OCI-LY1 (cell line): ENCODE data around the gene AK2.
"Not testable (repeated sequence)": the region's sequence is repeated elsewhere in the genome, so short reads cannot be mapped to it uniquely, and the experiment has no call there.

Experiments used
- CTCF ChIP-seq: fragments of 200-600 bp; sonication (generic), shearing (Covaris generic); IDR thresholded peaks from 2 replicates; pipeline ENCODE4 v1.5.1; 2017; ENCODE audit warnings: mild to moderate bottlenecking, antibody characterized with exemption, low read length, moderate library complexity, mixed read lengths
- EZH2 ChIP-seq: fragments of 200-600 bp; sonication (generic), shearing (Covaris generic); IDR thresholded peaks from 2 replicates; pipeline ENCODE4 v1.8.0; 2017; ENCODE audit warnings: borderline replicate concordance, mixed run types, mild to moderate bottlenecking, antibody characterized with exemption, low read length, moderate library complexity, mixed read lengths

GRCh38 chr1:32973458-32973857 is 63.2 kb downstream of the AK2 start:
- TF ChIP-seq CTCF, EZH2: not testable (repeated sequence)
